ENCODE measurements around the gene SYVN1. TPM values are rescaled to one million over a fixed set of nuclear protein-coding genes. Genes with fewer than 3 reads are reported as not detected.

SYVN1 gene
- total RNA-seq, 4 donors from 2014 or later, result 28.8 to 103 (median 69.7) TPM

- Histone ChIP-seq H3K9me3 (no peaks in the 10 kb centered on the region), H3K4me1 (peaks cover under 1 to 2% of the 10 kb centered on the region in 2 donors), H3K36me3 (peaks cover 7 to 22% of the 10 kb centered on the region in 2 donors), H3K4me3 (replicated peaks in 1 of 3) (no peak overlapping the region), H3K27me3 (no peaks in the 10 kb centered on the region), H3K27ac (no peak overlapping the region)
- WGBS, 2 donors, result 96 to 98% methylated on average over 4 of the region's 4 CpGs
- TF ChIP-seq POLR2A (IDR thresholded peaks at IDR 0.05) (no peak), CTCF (IDR thresholded peaks at IDR 0.05) (no peak)
- DNase-seq, result no peak
- intact Hi-C loops (cut with DNase I), result no loop called here
These were observed 43.7 kb downstream of the SYVN1 start for GRCh38 chr11:65090628-65091027.

GRCh38 chr11:65089621-65090020 is 44.7 kb downstream of the SYVN1 start:
- H3K9me3 ChIP-seq, result no peaks in the 10 kb centered on the region
- 97 to 98% methylated on average over 4 of the region's 4 CpGs for WGBS, 2 donors
- H3K27me3 ChIP-seq, result no peaks in the 10 kb centered on the region
- no peak for DNase-seq
- H3K27ac ChIP-seq, result no peak overlapping the region
- TF ChIP-seq CTCF (IDR thresholded peaks at IDR 0.05) (no peak), POLR2A (IDR thresholded peaks at IDR 0.05) (no peak)
- H3K4me1 ChIP-seq, result peaks cover 6 to 11% of the 10 kb centered on the region in 2 donors
- peaks cover 7 to 22% of the 10 kb centered on the region in 2 donors for H3K36me3 ChIP-seq
- intact Hi-C loops (cut with DNase I), result no loop called here
- H3K4me3 ChIP-seq (replicated peaks in 1 of 3), result no peak overlapping the region

DNA sequence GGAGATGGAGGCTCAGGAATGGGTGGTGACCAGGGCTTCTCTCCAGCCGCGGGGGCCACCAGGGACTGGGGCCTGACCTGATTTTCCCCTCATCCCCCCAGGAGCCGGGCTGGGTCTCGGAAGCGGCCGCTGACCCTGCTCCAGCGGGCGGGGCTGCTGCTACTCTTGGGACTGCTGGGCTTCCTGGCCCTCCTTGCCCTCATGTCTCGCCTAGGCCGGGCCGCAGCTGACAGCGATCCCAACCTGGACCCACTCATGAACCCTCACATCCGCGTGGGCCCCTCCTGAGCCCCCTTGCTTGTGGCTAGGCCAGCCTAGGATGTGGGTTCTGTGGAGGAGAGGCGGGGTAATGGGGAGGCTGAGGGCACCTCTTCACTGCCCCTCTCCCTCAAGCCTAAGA is 46.5 kb downstream of the SYVN1 start:
- intact Hi-C loops (cut with DNase I), result no loop called here
- no peaks in the 10 kb centered on the region for H3K9me3 ChIP-seq
- peaks cover 7 to 22% of the 10 kb centered on the region in 2 donors for H3K36me3 ChIP-seq
- DNase-seq, result no peak
- WGBS, 2 donors, result 93 to 94% methylated on average over 6 of the region's 15 CpGs
- no peaks in the 10 kb centered on the region for H3K27me3 ChIP-seq
- H3K4me3 ChIP-seq (replicated peaks in 1 of 3), result no peak overlapping the region
- TF ChIP-seq POLR2A (IDR thresholded peaks at IDR 0.05) (no peak), CTCF (IDR thresholded peaks at IDR 0.05) (no peak)
- peaks cover 8 to 17% of the 10 kb centered on the region in 2 donors for H3K4me1 ChIP-seq
- H3K27ac ChIP-seq, result no peak overlapping the region

GRCh38 chr11:65087216-65087615 is 47.1 kb downstream of the SYVN1 start:
- Histone ChIP-seq H3K36me3 (peaks cover 7 to 22% of the 10 kb centered on the region in 2 donors), H3K4me3 (replicated peaks in 1 of 3) (no peak overlapping the region), H3K27me3 (no peaks in the 10 kb centered on the region), H3K9me3 (no peaks in the 10 kb centered on the region), H3K27ac (no peak overlapping the region), H3K4me1 (peaks cover 8 to 17% of the 10 kb centered on the region in 2 donors)
- TF ChIP-seq CTCF (IDR thresholded peaks at IDR 0.05) (no peak), POLR2A (IDR thresholded peaks at IDR 0.05) (no peak)
- intact Hi-C loops (cut with DNase I), result no loop called here
- WGBS, 2 donors, result 95 to 97% methylated on average over 11 of the region's 11 CpGs
- DNase-seq, result no peak

GRCh38 chr11:65086809-65087208 is 47.5 kb downstream of the SYVN1 start:
- H3K27ac ChIP-seq, result no peak overlapping the region
- intact Hi-C loops (cut with DNase I), result no loop called here
- 89 to 91% methylated on average over 8 to 9 of the region's 9 CpGs for WGBS, 2 donors
- no peaks in the 10 kb centered on the region for H3K9me3 ChIP-seq
- no peak for TF ChIP-seq CTCF (IDR thresholded peaks at IDR 0.05)
- no peak for TF ChIP-seq POLR2A (IDR thresholded peaks at IDR 0.05)
- peaks cover 8 to 17% of the 10 kb centered on the region in 2 donors for H3K4me1 ChIP-seq
- no peaks in the 10 kb centered on the region for H3K27me3 ChIP-seq
- no peak overlapping the region for H3K4me3 ChIP-seq (replicated peaks in 1 of 3)
- peaks cover 7 to 22% of the 10 kb centered on the region in 2 donors for H3K36me3 ChIP-seq
- DNase-seq, result no peak

All from thyroid gland (tissue), 4 donors.